NCI-H1694 treated with DMSO at 0.1 percent for 48 hours (cell line): Measurements from ENCODE around the gene ESPNL.
A peak's percentile ranks its signal among the peaks of the same experiment; 100 is the strongest.
"Not testable (repeated sequence)": the region's sequence is repeated elsewhere in the genome, so short reads cannot be mapped to it uniquely, and the experiment has no call there.

Experiments used
- DNase-seq: peaks from one replicate; lab custom pipeline; 2025; lab: John Stamatoyannopoulos, UW

The ESPNL gene, protein sequence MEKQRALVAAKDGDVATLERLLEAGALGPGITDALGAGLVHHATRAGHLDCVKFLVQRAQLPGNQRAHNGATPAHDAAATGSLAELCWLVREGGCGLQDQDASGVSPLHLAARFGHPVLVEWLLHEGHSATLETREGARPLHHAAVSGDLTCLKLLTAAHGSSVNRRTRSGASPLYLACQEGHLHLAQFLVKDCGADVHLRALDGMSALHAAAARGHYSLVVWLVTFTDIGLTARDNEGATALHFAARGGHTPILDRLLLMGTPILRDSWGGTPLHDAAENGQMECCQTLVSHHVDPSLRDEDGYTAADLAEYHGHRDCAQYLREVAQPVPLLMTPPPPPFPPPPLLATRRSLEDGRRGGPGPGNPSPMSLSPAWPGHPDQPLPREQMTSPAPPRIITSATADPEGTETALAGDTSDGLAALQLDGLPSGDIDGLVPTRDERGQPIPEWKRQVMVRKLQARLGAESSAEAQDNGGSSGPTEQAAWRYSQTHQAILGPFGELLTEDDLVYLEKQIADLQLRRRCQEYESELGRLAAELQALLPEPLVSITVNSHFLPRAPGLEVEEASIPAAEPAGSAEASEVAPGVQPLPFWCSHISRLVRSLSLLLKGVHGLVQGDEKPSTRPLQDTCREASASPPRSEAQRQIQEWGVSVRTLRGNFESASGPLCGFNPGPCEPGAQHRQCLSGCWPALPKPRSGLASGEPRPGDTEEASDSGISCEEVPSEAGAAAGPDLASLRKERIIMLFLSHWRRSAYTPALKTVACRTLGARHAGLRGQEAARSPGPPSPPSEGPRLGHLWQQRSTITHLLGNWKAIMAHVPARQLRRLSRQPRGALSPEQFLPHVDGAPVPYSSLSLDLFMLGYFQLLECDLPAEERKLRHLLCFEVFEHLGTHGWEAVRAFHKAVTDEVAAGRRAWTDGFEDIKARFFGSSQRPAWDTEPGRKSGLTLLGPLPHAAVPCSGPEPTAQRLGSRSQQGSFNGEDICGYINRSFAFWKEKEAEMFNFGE

GRCh38 chr2:238100049-238100820 is at the start of gene ESPNL:
Gene ESPNL, plus strand, starts transcription at chr2:238100340. Its CDS starts 80 bp downstream, at chr2:238100420.
- DNase-seq = no peak

GRCh38 chr2:238053191-238053776 is 46.9 kb upstream of the ESPNL start:
- DNase-seq = no peak

GRCh38 chr2:238055841-238056240 is 44.3 kb upstream of the ESPNL start:
- no peak for DNase-seq

- DNase-seq = not testable (repeated sequence)
Observed at GRCh38 chr2:238057696-238058575, 42.2 kb upstream of the ESPNL start.

DNA sequence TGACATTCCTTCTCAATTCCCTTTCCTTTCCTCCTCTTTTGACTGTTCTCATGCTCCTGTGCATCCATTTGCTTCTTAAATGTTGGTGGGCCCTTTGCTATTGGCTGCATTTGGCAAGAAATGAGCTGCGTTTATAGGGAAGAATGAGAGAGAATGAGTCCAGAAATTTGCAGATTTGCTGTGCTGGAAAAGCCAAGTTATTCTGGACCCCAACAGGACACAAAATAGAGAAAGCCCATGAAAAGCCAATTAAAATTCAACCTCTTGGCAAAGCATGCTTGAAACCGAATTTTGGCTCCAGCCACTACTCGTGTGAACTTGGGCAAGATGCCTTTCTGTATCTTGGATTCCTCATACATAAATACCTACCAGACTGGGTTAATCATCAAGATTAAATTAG is 40.6 kb upstream of the ESPNL start:
- no peak for DNase-seq

DNA sequence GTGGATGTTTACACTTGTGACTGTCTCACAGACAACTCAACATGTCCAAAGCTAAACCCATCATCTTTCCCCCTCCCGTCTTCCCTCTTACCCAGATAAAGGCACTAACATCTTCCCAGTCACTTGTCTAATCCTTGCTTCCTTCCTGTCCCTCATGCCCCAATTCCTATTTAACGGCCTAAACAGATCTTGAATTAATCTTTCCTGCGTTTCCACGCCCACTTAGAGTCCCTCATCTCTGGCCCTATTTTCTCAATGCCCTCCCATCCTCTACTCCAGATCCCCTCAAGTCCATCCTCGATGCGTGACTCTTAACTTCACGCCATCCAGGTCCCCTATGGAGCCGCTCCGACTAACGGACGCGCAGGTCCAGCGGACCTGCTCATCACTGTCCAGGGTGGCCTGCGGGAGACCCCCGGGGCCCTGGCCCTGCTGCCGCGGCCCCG is 40.0 kb upstream of the ESPNL start:
- DNase-seq = no peak

- DNase-seq = peak; percentile 91
Observed at GRCh38 chr2:238060542-238061314, 39.4 kb upstream of the ESPNL start, which contains the start of gene SCLY. Gene SCLY, plus strand, starts transcription at chr2:238061001. Its CDS starts 54 bp downstream, at chr2:238061055.

- DNase-seq = peak; percentile 10
Observed at GRCh38 chr2:238061315-238062202, 38.6 kb upstream of the ESPNL start.

GRCh38 chr2:238063414-238064189 is 36.5 kb upstream of the ESPNL start:
- DNase-seq = no peak

DNA sequence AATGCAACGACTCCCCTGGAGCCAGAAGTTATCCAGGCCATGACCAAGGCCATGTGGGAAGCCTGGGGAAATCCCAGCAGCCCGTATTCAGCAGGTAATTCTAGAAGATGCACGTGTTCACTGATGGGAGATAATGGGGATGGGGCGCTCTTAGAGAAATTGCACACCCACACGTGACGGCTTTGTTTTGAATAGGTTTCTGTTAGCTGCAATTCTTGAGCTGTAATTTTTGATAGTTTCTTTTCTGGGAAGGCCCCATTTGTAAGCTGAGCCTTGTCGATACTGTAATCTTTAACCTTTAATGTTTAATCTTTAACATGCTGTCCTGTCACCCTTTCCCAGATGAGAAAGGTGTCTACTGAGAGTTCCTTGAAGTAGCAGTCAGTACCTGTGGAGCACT is 35.8 kb upstream of the ESPNL start:
- no peak for DNase-seq

DNA sequence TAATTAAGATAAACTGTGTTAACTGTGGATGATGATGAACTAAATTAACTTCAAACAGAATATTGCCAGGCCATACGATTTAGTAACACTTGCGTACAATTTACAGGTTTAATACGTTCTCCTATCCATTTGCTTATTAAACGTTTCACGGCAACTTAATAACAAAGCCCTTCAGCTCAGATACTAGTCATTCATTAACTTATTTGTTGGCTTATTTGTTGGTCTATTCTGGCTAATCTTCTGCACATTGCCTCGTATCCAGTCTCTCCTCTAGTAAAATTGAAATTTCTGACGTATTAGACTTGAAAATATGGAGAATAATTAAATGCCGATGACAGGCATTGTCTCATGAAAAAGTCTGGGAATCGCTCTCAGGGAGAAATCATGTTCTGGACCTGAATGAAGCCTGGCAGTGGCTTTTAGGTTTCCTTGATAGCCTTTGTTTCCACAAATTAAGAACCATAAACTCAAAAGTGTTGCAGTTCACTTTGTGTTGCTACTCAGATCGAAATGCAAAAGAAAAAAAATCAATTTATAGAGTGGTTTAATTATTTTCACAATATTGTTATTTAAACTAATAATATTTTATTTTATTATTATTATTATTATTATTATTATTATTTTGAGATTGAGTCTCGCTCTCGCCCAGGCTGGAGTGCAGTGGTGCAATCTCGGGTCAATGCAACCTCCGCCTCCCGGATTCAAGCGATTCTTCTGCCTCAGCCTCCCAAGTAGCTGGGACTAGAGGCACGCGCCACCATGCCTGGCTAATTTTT is 34.9 kb upstream of the ESPNL start:
- no peak for DNase-seq

- no peak for DNase-seq
Observed at GRCh38 chr2:238066218-238066617, 33.9 kb upstream of the ESPNL start.

DNA sequence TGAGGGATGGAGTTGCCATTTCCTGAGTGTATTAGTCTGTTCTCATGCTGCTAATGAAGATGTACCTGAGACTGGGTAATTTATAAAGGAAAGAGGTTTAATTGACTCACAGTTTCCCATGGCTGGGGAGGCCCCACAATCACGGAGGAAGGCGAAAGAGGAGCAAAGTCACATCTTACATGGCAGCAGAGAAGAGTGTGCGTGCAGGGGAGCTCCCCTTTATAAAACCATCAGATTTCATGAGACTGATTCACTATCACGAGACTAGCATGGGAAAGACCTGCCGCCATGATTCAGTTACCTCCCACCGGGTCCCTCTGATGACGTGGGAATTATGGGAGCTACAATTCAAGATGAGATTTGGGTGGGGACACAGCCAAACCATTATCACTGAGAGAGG is 33.4 kb upstream of the ESPNL start:
- not testable (repeated sequence) for DNase-seq

DNA sequence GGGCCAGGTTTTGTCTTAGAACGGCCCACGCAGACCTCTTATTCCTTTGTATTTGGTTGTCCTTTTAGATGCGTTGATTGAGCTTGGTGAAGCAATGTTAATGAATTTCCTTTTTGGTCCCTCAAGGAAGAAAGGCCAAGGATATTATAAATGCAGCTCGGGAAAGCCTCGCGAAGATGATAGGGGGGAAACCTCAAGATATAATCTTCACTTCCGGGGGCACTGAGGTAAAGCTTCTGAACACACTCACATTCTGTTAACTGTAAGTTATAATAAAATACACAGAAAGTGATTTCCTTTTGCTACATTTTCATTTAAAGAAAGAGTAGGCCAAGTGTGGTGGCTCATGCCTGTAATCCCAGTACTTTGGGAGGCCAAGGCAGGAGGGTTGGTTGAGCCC is 32.2 kb upstream of the ESPNL start:
- no peak for DNase-seq

GRCh38 chr2:238069021-238069709 is 31.0 kb upstream of the ESPNL start:
- no peak for DNase-seq

DNA sequence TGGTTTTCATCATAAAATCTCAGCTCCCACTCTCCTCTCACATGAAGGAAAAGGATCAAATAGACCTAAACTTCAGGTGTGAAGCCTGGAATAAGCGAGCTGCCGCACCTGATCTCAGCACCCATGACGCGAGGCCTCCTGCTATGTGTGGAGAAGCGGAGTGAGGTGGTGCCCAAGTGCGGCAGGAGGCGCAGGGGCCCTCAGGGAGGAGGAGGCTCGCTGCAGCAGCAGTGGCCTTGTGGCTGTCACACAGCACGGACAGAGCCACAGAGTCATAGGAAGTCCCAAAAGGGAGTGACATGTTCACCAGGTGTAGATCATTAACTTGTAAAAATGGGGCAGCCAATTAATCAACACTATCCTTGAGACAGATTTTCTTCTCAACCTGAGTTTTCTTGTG is 30.3 kb upstream of the ESPNL start:
- no peak for DNase-seq
